Stimulated activated CD8-positive, alpha-beta memory T cell treated with anti-CD3 and anti-CD28 coated beads, Interleukin-2, amount 100 ng/mL, for 48 hours (primary cell): ENCODE measurements around the gene NOL4.
"Not testable (repeated sequence)": the region's sequence is repeated elsewhere in the genome, so short reads cannot be mapped to it uniquely, and the experiment has no call there.

Source experiments
- DNase-seq, 2 donors: peaks; one replicate each; pipeline ENCODE4 v3.0.0-alpha.2; 2020; ENCODE audit warnings: low read depth in 2 of 2

NOL4 gene

DNA sequence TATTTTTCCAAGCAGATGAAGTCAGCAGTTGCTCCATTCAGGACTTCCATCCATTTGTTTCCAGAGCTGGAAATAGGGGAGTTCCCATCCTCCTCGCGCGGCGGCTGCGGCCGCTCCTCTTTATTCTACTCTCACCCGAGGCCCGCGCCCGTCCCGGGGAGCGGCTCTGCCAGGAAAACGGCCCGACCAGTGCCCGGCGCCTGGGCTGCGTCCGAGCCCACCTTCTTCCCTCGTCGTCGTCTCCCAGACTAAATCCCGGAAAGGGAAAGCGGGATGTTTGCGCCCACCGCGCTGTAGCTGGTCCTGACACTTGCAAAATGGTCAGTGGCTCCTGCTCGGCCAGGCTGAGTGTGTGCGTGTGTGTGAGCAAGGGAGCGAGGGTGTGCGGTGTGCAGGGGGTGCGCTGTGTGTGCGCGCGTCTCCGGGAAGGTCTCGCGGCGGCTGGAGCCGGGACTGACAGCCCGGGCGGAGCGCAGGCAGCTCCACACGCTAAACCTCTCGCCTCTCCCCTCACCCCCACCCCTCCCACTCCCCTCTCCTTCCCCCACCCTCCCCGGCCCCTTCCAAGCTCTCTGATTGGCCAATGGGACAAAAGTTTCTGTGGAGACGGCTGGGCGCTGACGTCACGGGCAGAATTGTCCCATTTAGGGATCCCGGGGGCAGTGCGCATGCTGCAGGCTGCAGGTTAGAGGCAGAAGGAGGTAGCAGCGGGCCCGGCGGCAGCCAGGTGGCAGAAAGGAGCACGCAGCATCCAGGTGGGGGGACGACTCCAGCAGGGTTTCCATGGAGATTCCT is at the start of gene NOL4:
Gene NOL4 (minus strand): TSS at position 491 of the 795 bp plus-strand sequence. CDS start 1,660 bp downstream, outside the sequence.
- DNase-seq: no peak

GRCh38 chr18:34266029-34266428 is 41.3 kb upstream of the NOL4 start:
- DNase-seq: not testable (repeated sequence)

- no peak for DNase-seq
These were observed 37.4 kb upstream of the NOL4 start for GRCh38 chr18:34261865-34262780.

GRCh38 chr18:34258176-34258575 is 33.5 kb upstream of the NOL4 start:
- DNase-seq: no peak

- no peak for DNase-seq
These were observed 27.2 kb upstream of the NOL4 start for GRCh38 chr18:34251919-34252318.

DNA sequence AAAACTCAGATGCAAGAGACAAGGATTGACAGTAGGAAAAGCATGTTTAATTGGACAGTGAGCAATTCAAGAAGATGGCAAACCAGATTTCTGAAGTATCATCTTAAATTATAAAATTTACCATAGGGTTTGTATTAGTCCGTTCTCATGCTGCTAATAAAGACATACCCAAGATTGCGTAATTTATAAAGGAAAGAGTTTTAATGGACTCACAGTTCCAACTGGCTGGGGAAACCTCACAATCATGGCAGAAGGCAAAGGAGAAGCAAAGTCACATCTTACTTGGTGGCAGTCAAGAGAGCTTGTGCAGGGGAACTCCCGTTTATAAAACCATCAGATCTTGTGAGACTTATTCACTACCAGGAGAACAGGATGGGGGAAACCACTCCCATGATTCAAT is 24.0 kb upstream of the NOL4 start:
- DNase-seq: no peak

- no peak for DNase-seq
These were observed 18.0 kb upstream of the NOL4 start for GRCh38 chr18:34242739-34243138.

DNA sequence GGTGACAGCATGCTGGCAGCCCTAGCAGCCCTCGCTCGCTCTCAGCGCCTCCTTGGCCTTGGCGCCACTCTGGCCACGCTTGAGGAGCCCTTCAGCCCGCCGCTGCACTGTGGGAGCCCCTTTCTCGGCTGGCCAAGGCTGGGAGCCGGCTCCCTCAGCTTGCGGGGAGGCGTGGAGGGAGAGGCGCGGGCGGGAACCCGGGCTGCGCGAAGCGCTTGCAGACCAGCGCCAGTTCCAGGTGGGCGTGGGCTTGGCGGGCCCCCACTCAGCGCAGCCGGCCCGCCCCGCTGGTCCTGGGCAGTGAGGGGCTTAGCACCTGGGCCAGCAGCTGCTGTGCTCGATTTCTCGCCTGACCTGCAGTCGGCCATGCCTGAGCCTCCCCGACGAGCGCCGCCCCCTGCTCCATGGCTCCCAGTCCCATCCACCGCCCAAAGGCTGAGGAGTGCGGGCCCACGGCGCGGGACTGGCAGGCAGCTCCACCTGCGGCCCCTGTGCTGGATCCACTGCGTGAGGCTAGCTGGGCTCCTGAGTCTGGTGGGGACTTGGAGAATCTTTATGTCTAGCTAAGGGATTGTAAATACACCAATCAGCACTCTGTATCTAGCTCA is 9.2 kb upstream of the NOL4 start:
- not testable (repeated sequence) for DNase-seq

DNA sequence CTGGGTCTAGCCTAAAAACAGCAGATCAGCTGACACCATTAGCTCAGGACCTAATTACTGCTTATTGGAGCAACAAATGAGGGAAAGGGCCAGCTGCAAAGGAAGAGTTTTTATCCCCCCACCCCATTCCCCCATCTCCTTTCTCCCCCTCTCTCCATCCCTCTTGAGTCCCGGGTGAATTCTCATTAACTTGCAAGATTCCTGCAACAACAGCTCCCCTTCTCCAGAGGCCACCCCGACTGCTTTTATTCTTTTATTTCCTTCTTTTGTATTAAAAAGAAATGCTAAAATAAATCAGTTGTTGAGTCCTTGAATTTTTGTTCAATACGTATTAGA is 473 bp upstream of the NOL4 start:
- no peak for DNase-seq

GRCh38 chr18:34223893-34224422 is 755 bp downstream of the NOL4 start:
- no peak for DNase-seq

DNA sequence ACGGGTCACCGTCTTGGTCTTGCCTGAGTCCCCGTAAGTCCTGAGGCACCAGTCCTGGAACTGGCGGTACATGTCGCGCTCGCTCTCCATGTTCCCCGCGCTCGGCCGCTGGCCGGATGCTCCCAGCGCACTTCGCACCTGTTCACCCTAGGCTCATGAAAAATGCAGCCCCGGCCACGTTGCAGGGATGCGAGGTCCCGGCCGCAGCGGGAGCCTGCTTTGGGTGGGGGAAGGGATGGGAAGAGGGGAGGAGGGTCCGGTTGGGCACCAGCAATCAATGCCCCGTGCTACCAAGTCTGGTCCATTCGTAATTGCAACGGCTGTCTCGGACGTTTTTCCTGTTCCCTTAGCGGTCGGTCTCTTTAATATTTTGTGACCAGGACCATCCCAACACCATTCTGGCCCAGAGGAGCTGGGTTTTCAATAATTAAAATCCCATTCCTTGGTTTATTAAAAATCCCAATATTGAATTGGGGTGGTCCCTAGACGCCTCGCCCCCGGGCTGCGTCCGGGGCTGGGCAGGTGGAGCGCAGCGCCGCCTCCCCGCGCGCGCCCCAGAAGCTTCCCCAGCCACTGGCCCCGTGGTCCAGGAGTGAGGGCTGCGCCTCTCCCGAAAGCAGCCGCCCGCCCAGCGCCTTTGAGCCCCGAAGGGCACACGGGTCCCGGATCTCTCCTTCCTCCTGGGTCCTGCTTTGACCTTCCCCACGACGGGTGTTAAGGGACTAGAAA is 1.4 kb downstream of the NOL4 start:
- DNase-seq: no peak

GRCh38 chr18:34222307-34223163 is 2.2 kb downstream of the NOL4 start:
- DNase-seq: no peak

- no peak for DNase-seq
These were observed 2.8 kb downstream of the NOL4 start for GRCh38 chr18:34221971-34222306.

DNA sequence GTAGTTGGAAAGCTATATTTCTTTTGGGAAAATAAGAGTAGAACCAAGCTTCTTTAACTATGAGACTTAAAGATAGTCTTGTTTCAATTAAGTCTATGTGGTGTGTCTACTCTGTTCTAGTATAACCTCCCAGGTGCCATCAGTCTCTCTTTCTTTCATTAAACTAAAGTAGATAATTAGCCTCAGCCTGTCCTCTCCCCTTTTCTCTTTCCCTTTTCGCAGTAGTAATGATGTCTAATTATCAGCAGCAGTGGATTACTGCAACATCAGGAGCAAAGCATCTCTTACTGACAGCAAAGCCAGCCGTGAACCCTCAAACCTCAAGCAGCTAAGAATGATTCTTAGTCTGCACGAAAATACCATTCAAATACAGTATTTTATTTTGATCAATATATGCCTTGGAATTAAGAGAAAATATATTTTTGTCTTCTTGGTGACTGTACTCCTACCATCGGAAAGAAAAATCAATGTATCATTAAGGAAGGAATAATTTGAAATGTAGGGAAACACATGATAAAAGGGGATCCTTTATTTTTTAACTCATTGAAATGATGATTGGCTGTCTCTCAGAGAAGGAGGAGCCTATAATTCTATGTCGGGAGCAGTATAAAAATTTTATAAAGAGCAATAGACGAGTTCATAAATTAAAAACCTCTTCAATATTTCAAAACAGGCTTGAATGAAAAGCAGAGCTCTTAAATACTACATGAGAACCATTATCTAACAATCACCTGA is 4.5 kb downstream of the NOL4 start:
- no peak for DNase-seq

DNA sequence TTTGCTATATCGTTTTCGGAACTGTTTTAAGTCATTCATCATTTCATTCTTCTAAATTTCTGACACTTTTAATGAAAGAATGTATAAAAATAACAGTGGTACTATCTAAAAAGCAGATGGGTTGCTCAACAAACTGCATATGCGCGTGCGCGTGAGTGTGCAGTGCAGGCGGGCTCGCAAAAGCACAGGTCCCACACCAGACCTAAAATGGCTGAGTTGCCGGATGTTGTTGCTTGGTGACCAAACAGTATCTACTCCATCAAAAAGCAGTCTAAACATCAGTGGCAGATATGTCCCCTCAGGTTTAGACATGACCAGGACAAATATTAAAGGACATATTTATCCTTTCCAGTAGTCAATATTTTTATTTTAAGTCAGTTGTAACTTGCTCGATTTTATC is 5.1 kb downstream of the NOL4 start:
- DNase-seq: no peak

DNA sequence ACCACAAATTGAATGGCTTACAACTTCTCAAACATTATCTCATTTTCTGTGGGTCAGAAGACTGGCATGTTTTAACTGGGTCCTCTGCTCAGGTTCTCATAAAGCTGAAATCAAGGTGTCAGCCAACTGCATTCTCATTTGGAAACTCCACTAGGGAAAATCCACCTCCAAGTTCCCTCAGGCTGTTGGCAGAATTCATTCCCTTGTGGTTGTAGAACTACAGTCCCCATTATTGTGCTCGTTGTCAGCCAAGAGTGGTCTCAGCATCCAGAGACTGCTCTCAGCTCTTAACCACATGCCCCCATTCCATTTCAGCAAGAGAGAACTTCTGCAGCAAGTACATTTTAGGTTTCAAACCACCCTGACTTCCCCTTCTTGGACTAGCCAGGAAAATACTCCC is 12.2 kb downstream of the NOL4 start:
- no peak for DNase-seq

DNA sequence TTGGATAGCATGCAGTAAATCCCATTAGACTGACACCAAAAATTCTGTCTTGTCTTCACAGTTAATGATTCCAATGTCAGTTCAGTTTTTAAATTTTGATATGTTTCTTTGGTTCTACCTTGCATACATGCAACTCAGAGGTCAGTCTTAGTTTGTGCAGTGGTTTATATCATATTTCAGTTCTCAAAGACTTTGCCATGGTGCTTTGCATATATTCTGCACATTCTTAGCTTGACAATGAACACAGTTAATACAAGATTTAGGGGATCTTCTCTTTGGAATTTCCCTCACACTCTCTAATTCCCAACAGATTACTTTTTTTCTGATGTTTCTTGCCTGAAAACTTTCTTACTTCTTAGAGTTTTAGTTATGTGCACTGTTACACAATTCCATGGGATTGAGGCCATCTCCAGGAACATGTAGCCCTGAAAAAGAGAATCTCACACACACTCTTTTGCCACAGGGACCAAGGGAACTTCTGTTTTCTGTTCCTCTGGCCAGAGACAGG is 17.3 kb downstream of the NOL4 start:
- no peak for DNase-seq

- no peak for DNase-seq
These were observed 20.8 kb downstream of the NOL4 start for GRCh38 chr18:34203866-34204265.

- no peak for DNase-seq
These were observed 28.5 kb downstream of the NOL4 start for GRCh38 chr18:34196256-34196655.

DNA sequence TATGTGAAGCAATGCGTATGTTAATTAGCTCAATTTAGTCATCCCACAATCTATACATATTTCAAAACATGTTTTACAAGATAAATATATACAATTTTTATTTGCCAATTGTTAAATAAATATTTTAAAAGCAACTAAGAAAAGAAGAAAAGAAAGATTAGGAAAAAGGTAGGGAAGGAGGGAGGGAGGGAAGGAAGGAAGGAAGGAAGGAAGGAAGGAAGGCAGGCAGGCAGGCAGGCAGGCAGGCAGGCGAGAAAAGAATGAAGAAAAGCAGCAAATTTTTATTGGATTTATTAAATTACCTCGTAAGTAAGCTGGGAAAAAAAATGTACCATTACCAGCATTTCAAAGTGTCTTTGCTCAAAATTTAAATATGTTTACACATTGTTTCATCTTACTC is 30.5 kb downstream of the NOL4 start:
- DNase-seq: no peak
